WTC11 (cell line): ENCODE results near the gene ASTN2. TPM values are rescaled to one million over a fixed set of nuclear protein-coding genes. Genes with fewer than 3 reads are reported as not detected.

Experiments
- ATAC-seq: fragments of 200-7000 bp; cut with Tn5 transposase; 2 replicates; pipeline ENCODE4 v1.10.0; 2021; ENCODE audit warnings: mild to moderate bottlenecking, moderate library complexity
- CTCF ChIA-PET: fragments of 300-600 bp; sonication (Branson Sonifier 250); formaldehyde crosslinking; loops from one replicate; lab custom pipeline; 2021; ENCODE audit warnings: antibody characterized with exemption; lab: Charles Lee
- POLR2A ChIA-PET: fragments of 350-600 bp; sonication (Branson Sonifier 250); formaldehyde crosslinking; loops from one replicate; lab custom pipeline; 2021; ENCODE audit warnings: antibody characterized with exemption; lab: Charles Lee
- DNase-seq: peaks from one replicate; pipeline ENCODE4 v3.0.0; 2021; ENCODE audit warnings: low spot score
- H3K27ac Mint-ChIP-seq: 2 replicates; pipeline ENCODE4 v1.8.0; 2021; ENCODE audit warnings: mixed read lengths
- H3K27me3 Mint-ChIP-seq: 2 replicates; pipeline ENCODE4 v1.8.0; 2021; ENCODE audit warnings: low read depth, mild to moderate bottlenecking, moderate library complexity, mixed read lengths
- H3K36me3 Mint-ChIP-seq: 2 replicates; pipeline ENCODE4 v1.8.0; 2021; ENCODE audit warnings: mixed read lengths
- H3K4me1 Mint-ChIP-seq: 2 replicates; pipeline ENCODE4 v1.8.0; 2022; ENCODE audit warnings: mixed read lengths
- H3K4me3 Mint-ChIP-seq: 2 replicates; pipeline ENCODE4 v1.8.0; 2021; ENCODE audit warnings: mild to moderate bottlenecking, moderate library complexity, mixed read lengths
- H3K9me3 Mint-ChIP-seq: 2 replicates; pipeline ENCODE4 v1.8.0; 2021; ENCODE audit warnings: mixed read lengths
- AFF4 ChIP-seq: sonication (generic); formaldehyde crosslinking; IDR thresholded peaks from 2 replicates; pipeline ENCODE4 v1.8.1; 2023; ENCODE audit warnings: mild to moderate bottlenecking, missing genetic modification reagents, borderline replicate concordance
- FOXJ3 ChIP-seq: sonication (generic); formaldehyde crosslinking; IDR thresholded peaks from 2 replicates; pipeline ENCODE4 v1.9.0; 2021; ENCODE audit warnings: missing genetic modification reagents, mild to moderate bottlenecking, borderline replicate concordance
- GRHL2 ChIP-seq: fragments of 250-450 bp; sonication (Bioruptor Pico); IDR thresholded peaks from 2 replicates; pipeline ENCODE4 v1.8.0; 2022; ENCODE audit warnings: mild to moderate bottlenecking, moderate library complexity; ENCODE audit not compliant: insufficient replicate concordance, severe bottlenecking
- JAZF1 ChIP-seq: fragments of 250-450 bp; sonication (Bioruptor Pico); IDR thresholded peaks from 2 replicates; pipeline ENCODE4 v1.9.0; 2021; ENCODE audit warnings: moderate library complexity, mild to moderate bottlenecking, inconsistent platforms
- KAT7 ChIP-seq: sonication (generic); formaldehyde crosslinking; IDR thresholded peaks from 2 replicates; pipeline ENCODE4 v1.8.1; 2023; ENCODE audit warnings: missing genetic modification reagents, mild to moderate bottlenecking, borderline replicate concordance
- NR2C2 ChIP-seq: sonication (generic); formaldehyde crosslinking; IDR thresholded peaks from 2 replicates; pipeline ENCODE4 v1.8.0; 2022; ENCODE audit warnings: mild to moderate bottlenecking, missing genetic modification reagents
- NR3C1 ChIP-seq: sonication (generic); formaldehyde crosslinking; conservative IDR thresholded peaks from 2 replicates; pipeline ENCODE4 v1.8.1; 2023; ENCODE audit warnings: low read depth, mild to moderate bottlenecking, missing genetic modification reagents
- SP1 ChIP-seq: sonication (generic); formaldehyde crosslinking; conservative IDR thresholded peaks from 2 replicates; pipeline ENCODE4 v1.8.1; 2022; ENCODE audit warnings: missing genetic modification reagents
- STAT6 ChIP-seq: sonication (generic); formaldehyde crosslinking; conservative IDR thresholded peaks from 2 replicates; pipeline ENCODE4 v1.8.1; 2023; ENCODE audit warnings: mild to moderate bottlenecking, low read depth, missing genetic modification reagents, moderate library complexity
- TEAD4 ChIP-seq: sonication (generic); formaldehyde crosslinking; IDR thresholded peaks from 2 replicates; pipeline ENCODE4 v1.8.0; 2022; ENCODE audit warnings: mild to moderate bottlenecking, missing genetic modification reagents
- ZMAT4 ChIP-seq: fragments of 250-450 bp; sonication (Bioruptor Pico); IDR thresholded peaks from 2 replicates; pipeline ENCODE4 v1.9.0; 2021; ENCODE audit warnings: mild to moderate bottlenecking
- ZNF138 ChIP-seq: sonication (generic); formaldehyde crosslinking; conservative IDR thresholded peaks from 2 replicates; pipeline ENCODE4 v1.8.1; 2022; ENCODE audit warnings: mild to moderate bottlenecking, moderate library complexity, missing genetic modification reagents
- ZNF671 ChIP-seq: fragments of 250-450 bp; sonication (Bioruptor Pico); IDR thresholded peaks from 2 replicates; pipeline ENCODE4 v1.8.0; 2021; ENCODE audit warnings: mild to moderate bottlenecking
- total RNA-seq: library from RNA; stranded (reverse); gene quantifications from 3 replicates; pipeline ENCODE4 v1.2.3, GENCODE V29; 2021
- TF ChIP-seq, protein P1 (sequence below): sonication (generic); formaldehyde crosslinking; IDR thresholded peaks from 2 replicates; pipeline ENCODE4 v1.8.1; 2023; ENCODE audit warnings: mild to moderate bottlenecking, missing genetic modification reagents
- TF ChIP-seq, protein P2 (sequence below): sonication (generic); formaldehyde crosslinking; IDR thresholded peaks from 2 replicates; pipeline ENCODE4 v1.8.1; 2023; ENCODE audit warnings: mild to moderate bottlenecking, missing genetic modification reagents, moderate library complexity

ASTN2 gene
- total RNA-seq, 1 experiment from 2014 or later, result 16.2 TPM

DNA sequence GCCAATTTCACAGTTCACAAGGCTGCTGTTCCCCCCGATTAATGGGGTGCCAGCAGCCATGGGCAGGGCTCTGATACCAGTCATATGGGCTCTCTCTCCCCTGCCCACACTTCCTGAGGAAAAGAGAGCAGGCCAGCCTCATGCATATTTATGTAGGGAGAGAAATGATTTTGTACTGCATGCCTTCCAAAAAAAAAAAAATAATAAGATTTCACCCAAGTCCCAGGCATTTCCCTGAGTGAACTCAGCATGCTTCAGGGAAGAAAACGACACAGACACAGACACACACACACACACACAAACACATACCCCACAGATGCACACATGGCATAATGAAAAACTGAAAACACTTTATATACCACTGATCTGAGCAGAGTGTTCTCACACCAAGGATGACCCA lies 232.8 kb downstream of the ASTN2 start:
- H3K4me3 Mint-ChIP-seq, result no peak overlapping the region
- no peak overlapping the region; the same call in 1 of the 2 replicates for H3K27ac Mint-ChIP-seq

More for the DNA sequence above, 232.8 kb downstream of the ASTN2 start:
- Mint-ChIP-seq H3K36me3 (peaks cover 6% of the 10 kb centered on the region), H3K27me3 (no peaks in the 10 kb centered on the region; the same call in 1 of the 2 replicates), H3K9me3 (peaks cover 12% of the 10 kb centered on the region), H3K4me1 (peaks cover 3% of the 10 kb centered on the region; the same call in 1 of the 2 replicates)
- TF ChIP-seq TEAD4 (no peak), SP1 (CRISPR knock-in tag) (no peak), GRHL2 (CRISPR knock-in tag) (no peak), NR3C1 (CRISPR knock-in tag) (no peak), KAT7 (CRISPR knock-in tag) (no peak), ZNF138 (CRISPR knock-in tag) (no peak), JAZF1 (CRISPR knock-in tag) (no peak), ZMAT4 (no peak), NR2C2 (CRISPR knock-in tag) (no peak), STAT6 (CRISPR knock-in tag) (no peak), ZNF671 (CRISPR knock-in tag) (no peak), FOXJ3 (CRISPR knock-in tag) (no peak), AFF4 (CRISPR knock-in tag) (no peak)
- TF ChIP-seq, protein P1, sequence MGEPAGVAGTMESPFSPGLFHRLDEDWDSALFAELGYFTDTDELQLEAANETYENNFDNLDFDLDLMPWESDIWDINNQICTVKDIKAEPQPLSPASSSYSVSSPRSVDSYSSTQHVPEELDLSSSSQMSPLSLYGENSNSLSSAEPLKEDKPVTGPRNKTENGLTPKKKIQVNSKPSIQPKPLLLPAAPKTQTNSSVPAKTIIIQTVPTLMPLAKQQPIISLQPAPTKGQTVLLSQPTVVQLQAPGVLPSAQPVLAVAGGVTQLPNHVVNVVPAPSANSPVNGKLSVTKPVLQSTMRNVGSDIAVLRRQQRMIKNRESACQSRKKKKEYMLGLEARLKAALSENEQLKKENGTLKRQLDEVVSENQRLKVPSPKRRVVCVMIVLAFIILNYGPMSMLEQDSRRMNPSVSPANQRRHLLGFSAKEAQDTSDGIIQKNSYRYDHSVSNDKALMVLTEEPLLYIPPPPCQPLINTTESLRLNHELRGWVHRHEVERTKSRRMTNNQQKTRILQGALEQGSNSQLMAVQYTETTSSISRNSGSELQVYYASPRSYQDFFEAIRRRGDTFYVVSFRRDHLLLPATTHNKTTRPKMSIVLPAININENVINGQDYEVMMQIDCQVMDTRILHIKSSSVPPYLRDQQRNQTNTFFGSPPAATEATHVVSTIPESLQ, result no peak
- TF ChIP-seq, protein P2, sequence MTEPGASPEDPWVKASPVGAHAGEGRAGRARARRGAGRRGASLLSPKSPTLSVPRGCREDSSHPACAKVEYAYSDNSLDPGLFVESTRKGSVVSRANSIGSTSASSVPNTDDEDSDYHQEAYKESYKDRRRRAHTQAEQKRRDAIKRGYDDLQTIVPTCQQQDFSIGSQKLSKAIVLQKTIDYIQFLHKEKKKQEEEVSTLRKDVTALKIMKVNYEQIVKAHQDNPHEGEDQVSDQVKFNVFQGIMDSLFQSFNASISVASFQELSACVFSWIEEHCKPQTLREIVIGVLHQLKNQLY, result no peak
- no peak for ATAC-seq
- ChIA-PET CTCF (no interaction called here), POLR2A (no interaction called here)
- no peak for DNase-seq
